Neural cell (in vitro differentiated cells): ENCODE data around the gene SP4.

Experiments used
- CTCF ChIP-seq: fragments of 450-650 bp; IDR thresholded peaks from 2 replicates; pipeline ENCODE4 v1.5.1; 2014; ENCODE audit warnings: antibody characterized with exemption, mild to moderate bottlenecking, moderate library complexity; ENCODE audit not compliant: poor library complexity, severe bottlenecking
- EZH2 ChIP-seq: fragments of 200-600, 300-800 bp; shearing (Covaris generic), sonication (generic); IDR thresholded peaks from 2 replicates; pipeline ENCODE4 v1.6.1; 2014; ENCODE audit warnings: antibody characterized with exemption, low read length, borderline replicate concordance, mild to moderate bottlenecking; ENCODE audit not compliant: insufficient read depth, poor library complexity, severe bottlenecking

GRCh38 chr7:21454906-21455305 is 27.0 kb downstream of the SP4 start:
- TF ChIP-seq EZH2 (no peak), CTCF (no peak)
